LNCAP (cell line): Measurements from ENCODE around the gene ABCB6.

Experiments
- TF ChIP-seq, protein P1 (sequence below): fragments of 450-650 bp; IDR thresholded peaks from 2 replicates; pipeline ENCODE4 v1.5.1; 2017; ENCODE audit warnings: mild to moderate bottlenecking

ABCB6 gene

DNA sequence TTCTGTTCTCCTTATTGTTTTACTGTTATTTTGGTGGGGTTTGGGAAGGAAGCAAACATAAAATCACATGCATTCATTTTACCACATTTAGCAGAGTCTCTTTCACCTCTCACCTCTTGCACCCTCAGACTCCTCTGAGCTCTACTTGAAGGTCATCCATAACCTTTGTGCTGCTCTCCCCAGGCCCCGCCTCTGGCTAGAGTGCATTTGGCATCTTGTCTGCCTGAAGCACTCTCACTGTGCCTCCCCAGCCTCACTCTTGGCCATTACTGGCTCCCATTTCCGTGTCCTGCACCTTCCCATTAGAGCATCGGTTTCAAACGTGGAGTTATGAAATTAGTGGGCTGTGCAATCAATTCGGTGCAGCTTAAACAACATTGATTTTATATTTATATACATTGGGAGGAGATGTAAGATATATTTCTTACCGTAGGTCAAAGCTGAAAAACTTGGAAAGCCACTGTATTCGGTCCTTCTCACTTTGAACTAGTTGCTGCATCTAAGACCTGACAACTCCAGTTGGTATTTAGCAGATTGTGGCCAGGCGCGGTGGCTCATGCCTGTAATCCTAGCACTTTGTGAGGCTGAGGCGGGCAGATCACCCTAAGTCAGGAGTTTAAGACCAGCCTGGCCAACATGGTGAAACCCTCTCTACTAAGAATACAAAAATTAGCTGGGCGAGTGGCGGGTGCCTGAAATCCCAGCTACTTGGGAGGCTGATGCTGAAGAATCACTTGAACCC is 19.1 kb downstream of the ABCB6 start:
- TF ChIP-seq, protein P1, sequence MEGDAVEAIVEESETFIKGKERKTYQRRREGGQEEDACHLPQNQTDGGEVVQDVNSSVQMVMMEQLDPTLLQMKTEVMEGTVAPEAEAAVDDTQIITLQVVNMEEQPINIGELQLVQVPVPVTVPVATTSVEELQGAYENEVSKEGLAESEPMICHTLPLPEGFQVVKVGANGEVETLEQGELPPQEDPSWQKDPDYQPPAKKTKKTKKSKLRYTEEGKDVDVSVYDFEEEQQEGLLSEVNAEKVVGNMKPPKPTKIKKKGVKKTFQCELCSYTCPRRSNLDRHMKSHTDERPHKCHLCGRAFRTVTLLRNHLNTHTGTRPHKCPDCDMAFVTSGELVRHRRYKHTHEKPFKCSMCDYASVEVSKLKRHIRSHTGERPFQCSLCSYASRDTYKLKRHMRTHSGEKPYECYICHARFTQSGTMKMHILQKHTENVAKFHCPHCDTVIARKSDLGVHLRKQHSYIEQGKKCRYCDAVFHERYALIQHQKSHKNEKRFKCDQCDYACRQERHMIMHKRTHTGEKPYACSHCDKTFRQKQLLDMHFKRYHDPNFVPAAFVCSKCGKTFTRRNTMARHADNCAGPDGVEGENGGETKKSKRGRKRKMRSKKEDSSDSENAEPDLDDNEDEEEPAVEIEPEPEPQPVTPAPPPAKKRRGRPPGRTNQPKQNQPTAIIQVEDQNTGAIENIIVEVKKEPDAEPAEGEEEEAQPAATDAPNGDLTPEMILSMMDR, result no peak

DNA sequence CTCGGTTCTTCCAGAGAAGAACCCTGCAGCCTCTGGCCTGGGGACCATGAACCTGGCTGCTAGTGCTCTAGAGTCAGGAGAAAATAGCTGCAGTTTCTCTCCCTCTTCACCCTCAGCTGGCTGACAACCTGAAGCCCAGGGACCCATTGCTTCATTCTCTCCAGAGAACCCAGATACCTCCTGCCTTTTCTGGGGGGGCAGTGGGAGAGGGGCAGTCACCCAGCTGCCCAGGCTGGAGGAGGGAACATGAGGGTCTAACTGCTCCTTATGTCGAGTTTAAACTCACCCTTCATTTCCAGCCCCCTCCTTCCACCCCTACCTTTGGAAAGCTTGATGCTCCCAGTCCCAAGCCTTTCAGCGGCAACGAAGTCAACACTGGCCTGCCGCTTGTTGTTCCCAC is 19.8 kb downstream of the ABCB6 start:
- TF ChIP-seq, protein P1, result no peak

DNA sequence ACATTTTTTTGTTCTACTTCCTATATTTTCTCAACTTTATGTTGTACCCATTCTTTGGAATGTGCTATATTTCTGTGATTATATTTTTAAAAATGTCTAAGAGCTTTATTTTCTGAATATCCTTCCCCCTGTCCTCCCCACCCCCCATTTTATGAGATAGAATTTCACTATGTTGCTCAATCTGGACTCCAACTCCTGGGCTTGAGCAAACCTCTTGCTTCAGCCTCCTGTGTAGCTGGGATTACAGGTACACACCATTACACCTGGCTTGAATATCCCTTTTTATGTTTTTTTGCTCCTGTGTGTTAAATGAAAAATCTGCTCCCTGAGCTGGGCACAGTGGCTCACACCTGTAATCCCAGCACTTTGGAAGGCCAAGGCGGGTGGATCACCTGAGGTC is 21.4 kb downstream of the ABCB6 start:
- TF ChIP-seq, protein P1, result no peak

DNA sequence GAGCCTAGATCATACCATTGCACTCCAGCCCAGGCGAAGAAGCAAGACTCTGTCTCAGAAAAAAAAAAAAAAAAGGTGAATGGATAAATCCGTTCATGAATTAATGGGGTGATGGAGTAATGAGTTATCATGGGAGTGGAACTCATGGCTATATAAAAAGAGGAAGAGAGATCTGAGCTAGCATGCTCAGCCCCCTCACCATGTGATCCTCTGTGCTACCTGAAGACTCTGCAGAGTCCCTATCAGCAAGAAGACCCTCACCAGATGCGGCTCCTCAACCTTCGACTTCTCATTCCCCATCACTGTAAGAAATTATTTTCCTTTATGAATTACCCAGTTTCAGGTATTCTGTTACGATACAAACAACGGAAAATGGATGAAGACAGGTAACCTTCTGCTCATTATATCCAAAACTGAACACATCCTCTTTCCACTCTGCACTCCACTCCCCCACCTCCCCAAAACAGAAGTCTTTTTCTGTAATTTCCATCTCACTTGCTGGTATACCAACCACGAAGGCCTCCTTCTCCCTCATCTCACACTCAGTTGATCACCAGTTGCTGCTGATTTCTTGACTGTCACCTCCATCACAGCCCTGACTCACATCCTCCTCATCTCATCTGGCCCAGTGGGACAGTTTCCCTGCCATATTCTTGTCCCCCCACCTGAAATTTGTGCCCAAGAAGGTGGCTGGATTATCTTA is 31.9 kb downstream of the ABCB6 start:
- TF ChIP-seq, protein P1, result no peak

DNA sequence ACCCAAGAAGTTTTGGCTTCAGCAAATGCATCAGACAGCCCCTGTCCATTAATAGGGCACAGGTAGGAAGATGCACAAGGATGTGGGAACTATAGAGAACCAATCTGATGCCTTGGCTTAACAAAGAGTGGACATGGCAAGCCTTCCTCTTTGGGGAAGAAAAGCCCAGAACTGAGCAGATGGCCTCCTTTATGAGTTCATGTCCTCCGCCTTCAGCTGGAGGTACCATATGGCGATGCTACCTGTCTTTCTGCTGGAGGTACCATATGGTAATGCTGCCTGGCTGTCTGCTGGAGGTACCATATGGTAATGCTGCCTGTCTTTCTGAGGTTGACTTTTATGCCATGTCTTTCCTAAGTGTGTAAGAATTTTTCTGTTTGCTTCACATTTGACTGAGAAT is 34.6 kb downstream of the ABCB6 start:
- TF ChIP-seq, protein P1, result no peak

DNA sequence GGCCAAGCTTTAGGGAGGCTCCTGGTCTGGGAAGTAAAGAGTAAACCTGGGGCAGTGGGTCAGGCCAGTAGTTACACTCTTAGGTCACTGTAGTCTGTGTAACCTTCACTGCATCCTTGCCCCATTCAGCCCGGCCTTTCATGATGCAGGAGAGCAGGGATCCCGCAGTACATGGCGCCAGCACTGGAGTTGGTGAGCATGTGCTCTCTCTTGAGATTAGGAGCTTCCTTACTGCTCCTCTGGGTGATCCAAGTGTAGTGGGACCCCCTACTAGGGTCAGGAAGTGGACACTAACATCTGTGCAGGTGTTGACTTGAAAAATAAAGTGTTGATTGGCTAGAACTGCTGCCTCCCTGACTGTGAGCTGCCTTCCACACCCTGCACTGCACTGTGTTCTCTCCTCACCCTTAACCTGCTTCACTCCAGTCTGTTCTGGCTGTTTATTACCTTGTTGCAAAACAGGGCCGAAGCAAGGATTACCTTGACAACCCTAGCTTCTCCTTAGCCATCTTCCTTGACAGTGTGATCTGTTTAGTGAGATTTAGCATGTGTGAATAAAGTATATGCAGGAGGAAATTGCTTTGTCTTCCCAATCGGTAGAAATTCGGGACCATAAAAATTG is 35.5 kb downstream of the ABCB6 start:
- TF ChIP-seq, protein P1, result no peak

DNA sequence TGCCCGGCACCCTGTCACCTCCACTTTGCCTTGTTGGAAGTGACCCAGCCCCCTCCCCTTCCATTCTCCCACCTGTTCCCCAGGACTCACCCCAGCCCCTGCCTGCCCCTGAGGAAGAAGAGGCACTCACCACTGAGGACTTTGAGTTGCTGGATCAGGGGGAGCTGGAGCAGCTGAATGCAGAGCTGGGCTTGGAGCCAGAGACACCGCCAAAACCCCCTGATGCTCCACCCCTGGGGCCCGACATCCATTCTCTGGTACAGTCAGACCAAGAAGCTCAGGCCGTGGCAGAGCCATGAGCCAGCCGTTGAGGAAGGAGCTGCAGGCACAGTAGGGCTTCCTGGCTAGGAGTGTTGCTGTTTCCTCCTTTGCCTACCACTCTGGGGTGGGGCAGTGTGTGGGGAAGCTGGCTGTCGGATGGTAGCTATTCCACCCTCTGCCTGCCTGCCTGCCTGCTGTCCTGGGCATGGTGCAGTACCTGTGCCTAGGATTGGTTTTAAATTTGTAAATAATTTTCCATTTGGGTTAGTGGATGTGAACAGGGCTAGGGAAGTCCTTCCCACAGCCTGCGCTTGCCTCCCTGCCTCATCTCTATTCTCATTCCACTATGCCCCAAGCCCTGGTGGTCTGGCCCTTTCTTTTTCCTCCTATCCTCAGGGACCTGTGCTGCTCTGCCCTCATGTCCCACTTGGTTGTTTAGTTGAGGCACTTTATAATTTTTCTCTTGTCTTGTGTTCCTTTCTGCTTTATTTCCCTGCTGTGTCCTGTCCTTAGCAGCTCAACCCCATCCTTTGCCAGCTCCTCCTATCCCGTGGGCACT is 36.2 kb downstream of the ABCB6 start:
- TF ChIP-seq, protein P1, result no peak
